ENCODE results near the gene P2RX4. TPM values are rescaled to one million over a fixed set of nuclear protein-coding genes. Genes with fewer than 3 reads are reported as not detected.

Gene P2RX4
- total and polyA plus RNA-seq, 9 of the 15 experiments (the other 6 are each of a cell fraction or from before 2014, with no cell fraction given), result 6.6 to 21.5 (median 11.7) TPM

- TF ChIP-seq BRF1 (IDR thresholded peaks at IDR 0.05; ENCODE audit: borderline replicate concordance, extremely low read depth, insufficient read length) (no peak), CHD1 (IDR thresholded peaks at IDR 0.05; ENCODE audit: low read length) (no peak)
Measured at GRCh38 chr12:121250359-121250758, 40.4 kb downstream of the P2RX4 start (continued).

GRCh38 chr12:121251838-121252237 is 41.9 kb downstream of the P2RX4 start:
- no TSS peak for BruUV-seq (replicated peaks)
- H3K9me1 ChIP-seq (ENCODE audit: control insufficient read depth, insufficient read depth, low read length), result no peaks in the 10 kb centered on the region
- DNase-seq (ENCODE audit: extremely low read depth in 1 of 4, low spot score in 3 of 4) (no peak), FAIRE-seq (no peak), ATAC-seq (no peak)
- 83% methylated on average over 2 of the region's 2 CpGs for WGBS (ENCODE audit: insufficient coverage, low coverage, missing lambda C conversion rate)
- H3K36me3 ChIP-seq (ENCODE audit: control insufficient read depth, insufficient read depth, low read length), result peaks cover 75% of the 10 kb centered on the region
- H3K9me3 ChIP-seq (replicated peaks; ENCODE audit: control insufficient read depth, insufficient read depth, low read depth, low read length), result no peaks in the 10 kb centered on the region
- no peaks in the 10 kb centered on the region for H3K27me3 ChIP-seq (ENCODE audit: control insufficient read depth in 2 of 2, insufficient read depth in 2 of 2, low read length in 2 of 2)
- POLR2A ChIA-PET, result interaction anchor here (1.5 kb wide), 1 partner anchor 13 kb away, joined by 4 read pairs; no protein-coding TSS in a partner anchor
- H3K79me2 ChIP-seq (ENCODE audit: control insufficient read depth, insufficient read depth, low read length), result no peaks in the 10 kb centered on the region
- in situ Hi-C loops (cut with MboI), result no loop called here
- H4K20me1 ChIP-seq (replicated peaks; ENCODE audit: control insufficient read depth, insufficient read depth, low read length), result no peaks in the 10 kb centered on the region
- H3K4me3 ChIP-seq, result no peak overlapping the region
- no peak overlapping the region for H3K4me2 ChIP-seq (ENCODE audit: insufficient read depth, low read length)
- intact Hi-C loops (cut with micrococcal nuclease), result no loop called here
- no peak overlapping the region for H3K27ac ChIP-seq (ENCODE audit: extremely low read depth, low read depth, low read length)
- no peak overlapping the region for H3K9ac ChIP-seq (ENCODE audit: insufficient read depth in 1 of 2, low read depth in 2 of 2, low read length in 2 of 2)
- TF ChIP-seq ATF2 (CRISPR knock-in tag; IDR thresholded peaks at IDR 0.05), result no peak
- TF ChIP-seq ZNF23 (CRISPR knock-in tag; IDR thresholded peaks at IDR 0.05), result peak; percentile 80; the same call in 1 of the 2 replicates
- TF ChIP-seq E2F6 (IDR thresholded peaks at IDR 0.05; ENCODE audit: borderline replicate concordance in 1 of 2, extremely low read depth in 1 of 2, insufficient read depth in 1 of 2, insufficient read length in 1 of 2, low read depth in 1 of 2, low read length in 1 of 2, poor library complexity in 1 of 2, severe bottlenecking in 1 of 2), result no peak
- no peaks in the 10 kb centered on the region for H3K4me1 ChIP-seq (replicated peaks in 1 of 2; ENCODE audit: control insufficient read depth in 2 of 2, insufficient read depth in 2 of 2, low read length in 2 of 2)
- H2AFZ ChIP-seq (ENCODE audit: low read depth, low read length), result no peak overlapping the region
- CTCF ChIA-PET (ENCODE audit: low intra/inter-chr PET ratio), result no interaction called here
